ENCODE data around the gene CRHR1.

The CRHR1 gene

DNA sequence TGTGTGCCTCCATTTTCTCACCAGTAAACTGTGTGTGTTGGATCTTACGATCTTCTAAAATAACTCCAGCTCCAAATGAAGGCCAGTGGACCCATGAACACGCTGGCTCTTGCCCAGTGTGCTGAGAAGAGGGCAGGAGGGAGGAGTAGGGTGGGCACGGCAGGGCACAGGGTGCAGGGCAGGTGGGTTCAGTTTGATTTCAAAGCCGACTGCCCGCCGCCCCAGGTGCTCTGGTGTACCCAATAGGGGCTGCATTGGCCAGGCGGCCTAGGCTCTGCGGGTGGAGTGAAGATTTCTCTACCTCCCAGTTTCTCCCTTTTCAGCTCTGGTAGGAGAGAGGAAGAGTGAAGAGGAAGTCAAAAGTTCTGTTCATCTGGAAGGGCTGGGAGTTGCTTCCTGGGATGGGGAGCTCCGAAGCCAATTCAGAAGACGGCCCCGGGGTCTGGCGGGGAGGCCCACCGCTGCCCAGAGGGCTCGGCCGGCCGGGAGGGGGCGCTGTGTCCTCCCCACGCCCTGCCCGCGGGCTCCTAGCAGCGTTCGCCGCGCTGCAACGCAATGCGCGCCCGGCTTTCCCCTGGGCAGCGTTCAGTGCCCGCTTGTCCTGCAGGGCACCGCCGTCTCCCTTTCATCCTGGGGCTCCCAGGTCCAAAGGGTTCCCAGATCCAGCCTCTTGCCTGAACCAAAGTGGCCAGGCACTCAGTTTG, 1.1 kb upstream of the CRHR1 start:
- no peak for FAIRE-seq
- no peak for TF ChIP-seq POLR2A (IDR thresholded peaks at IDR 0.05; ENCODE audit: low read depth, low read length)
- no peak for TF ChIP-seq TAF1 (IDR thresholded peaks at IDR 0.05; ENCODE audit: borderline replicate concordance, low read depth, low read length)
- TF ChIP-seq POLR2AphosphoS5 (IDR thresholded peaks at IDR 0.05; ENCODE audit: low read depth, low read length), result no peak
- no peak for DNase-seq (ENCODE audit: insufficient read length)

DNA sequence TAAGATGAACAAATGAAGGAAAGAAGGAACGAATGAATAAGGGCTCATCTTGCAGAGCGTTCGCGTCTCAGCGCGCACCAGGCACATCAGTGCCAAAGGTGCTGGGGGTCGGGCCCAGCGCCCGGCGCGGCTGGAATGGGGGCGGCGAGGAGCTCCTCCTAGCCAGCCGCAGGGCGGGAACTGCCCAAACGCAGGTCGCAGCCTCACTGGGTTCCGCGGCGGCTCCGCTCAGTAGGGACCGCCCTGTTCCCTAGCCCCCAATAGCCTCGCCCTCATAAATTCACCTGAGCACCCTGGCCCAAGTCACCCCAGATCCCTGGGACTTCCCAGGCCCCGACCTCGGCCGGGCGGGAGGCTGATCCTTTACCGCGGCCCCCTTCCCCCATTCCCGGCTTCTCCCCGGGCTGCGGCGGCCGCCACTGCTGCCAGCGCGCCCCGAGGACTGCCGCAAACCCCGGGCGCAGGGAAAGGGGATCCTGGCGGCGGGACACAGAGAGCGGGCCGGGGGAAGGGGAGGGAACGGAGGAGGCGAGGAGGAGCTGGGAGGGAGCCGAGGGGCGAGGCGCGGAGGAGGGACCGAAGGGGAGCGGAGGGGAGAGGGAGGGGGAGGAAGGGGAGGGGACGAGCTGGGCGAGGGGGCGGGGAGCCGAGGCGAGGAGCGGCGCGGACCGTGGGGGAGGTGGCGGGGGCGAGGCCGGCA, 377 bp upstream of the CRHR1 start:
- DNase-seq (ENCODE audit: insufficient read length) (no peak), FAIRE-seq (no peak)
- TF ChIP-seq POLR2A (IDR thresholded peaks at IDR 0.05; ENCODE audit: low read depth, low read length), result no peak
- TF ChIP-seq POLR2AphosphoS5 (IDR thresholded peaks at IDR 0.05; ENCODE audit: low read depth, low read length), result no peak
- TF ChIP-seq TAF1 (IDR thresholded peaks at IDR 0.05; ENCODE audit: borderline replicate concordance, low read depth, low read length), result no peak

DNA sequence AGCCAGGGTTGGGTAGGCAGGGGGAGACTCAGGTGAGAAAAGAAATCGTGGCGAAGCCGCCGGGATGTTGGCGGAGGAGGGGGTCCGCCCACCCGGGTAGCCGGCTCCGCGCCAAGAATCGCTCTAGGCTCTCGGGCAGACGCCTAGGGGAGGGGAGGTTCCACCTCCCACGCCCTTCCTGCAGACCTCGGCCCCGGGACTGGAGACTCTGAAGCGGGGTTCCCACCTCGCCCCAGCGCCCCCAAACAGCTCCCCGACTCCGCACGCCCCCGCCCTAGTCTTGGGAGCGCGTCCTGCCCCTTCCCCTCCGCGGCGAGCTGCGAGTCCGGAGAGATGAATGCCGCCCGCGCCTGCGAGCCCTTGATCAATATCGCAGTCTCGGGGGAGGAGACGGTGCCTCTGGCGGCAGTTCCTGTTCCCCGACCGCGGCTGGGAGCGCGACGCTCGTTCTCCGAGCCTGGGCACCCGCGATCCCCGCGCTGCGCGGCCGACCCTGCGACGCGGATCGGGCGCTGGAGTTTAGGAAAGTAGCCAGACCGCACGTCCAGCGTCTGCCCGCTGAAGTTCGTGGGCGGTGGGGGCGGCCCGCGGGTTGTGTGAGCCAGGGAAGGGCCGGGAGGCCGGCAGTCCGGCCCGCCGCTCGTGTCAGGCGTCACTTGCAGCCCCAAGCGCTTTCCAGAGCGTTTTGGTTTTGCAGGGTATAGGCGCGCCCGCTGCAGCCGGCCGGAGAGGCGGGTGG, 790 bp downstream of the CRHR1 start:
- no peak for TF ChIP-seq POLR2AphosphoS5 (IDR thresholded peaks at IDR 0.05; ENCODE audit: low read depth, low read length)
- TF ChIP-seq POLR2A (IDR thresholded peaks at IDR 0.05; ENCODE audit: low read depth, low read length), result no peak
- no peak for TF ChIP-seq TAF1 (IDR thresholded peaks at IDR 0.05; ENCODE audit: borderline replicate concordance, low read depth, low read length)
- no peak for FAIRE-seq
- DNase-seq (ENCODE audit: insufficient read length), result peak; percentile 52

DNA sequence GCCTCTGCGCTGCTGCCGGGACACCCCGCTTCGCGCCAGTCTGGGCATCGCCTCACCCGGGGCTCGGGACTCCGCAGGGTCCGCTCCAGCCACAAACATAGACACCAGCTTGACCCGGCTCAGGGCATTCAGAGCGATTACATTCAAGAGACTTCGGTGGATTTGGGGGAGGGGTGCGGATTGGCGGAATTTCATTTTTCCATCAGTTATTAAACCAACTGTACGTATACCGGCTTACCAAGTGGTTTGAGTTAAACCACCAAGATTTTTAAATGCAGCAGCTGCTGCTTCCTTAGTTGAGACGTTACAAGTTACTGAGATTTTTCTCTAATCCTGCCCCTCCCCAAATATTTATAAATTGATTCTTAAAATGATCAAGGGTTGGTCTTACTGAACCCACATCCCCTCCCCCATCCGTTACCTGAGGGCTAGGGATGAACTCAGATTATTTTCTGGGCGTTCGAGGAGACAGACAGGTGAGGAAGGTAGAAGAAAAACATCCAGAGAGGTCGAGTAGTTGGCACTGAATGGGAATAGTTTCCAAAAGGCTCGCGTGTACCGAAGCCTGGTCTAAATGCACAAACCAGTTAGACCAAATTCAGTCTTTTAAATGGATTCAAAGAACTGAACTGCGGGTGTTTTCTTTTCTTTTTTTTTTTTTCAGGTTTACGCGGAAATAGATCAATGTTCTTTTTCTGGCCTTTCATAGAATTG, 1.5 kb downstream of the CRHR1 start:
- no peak for DNase-seq (ENCODE audit: insufficient read length)
- TF ChIP-seq POLR2A (IDR thresholded peaks at IDR 0.05; ENCODE audit: low read depth, low read length), result no peak
- no peak for TF ChIP-seq TAF1 (IDR thresholded peaks at IDR 0.05; ENCODE audit: borderline replicate concordance, low read depth, low read length)
- no peak for TF ChIP-seq POLR2AphosphoS5 (IDR thresholded peaks at IDR 0.05; ENCODE audit: low read depth, low read length)
- no peak for FAIRE-seq

DNA sequence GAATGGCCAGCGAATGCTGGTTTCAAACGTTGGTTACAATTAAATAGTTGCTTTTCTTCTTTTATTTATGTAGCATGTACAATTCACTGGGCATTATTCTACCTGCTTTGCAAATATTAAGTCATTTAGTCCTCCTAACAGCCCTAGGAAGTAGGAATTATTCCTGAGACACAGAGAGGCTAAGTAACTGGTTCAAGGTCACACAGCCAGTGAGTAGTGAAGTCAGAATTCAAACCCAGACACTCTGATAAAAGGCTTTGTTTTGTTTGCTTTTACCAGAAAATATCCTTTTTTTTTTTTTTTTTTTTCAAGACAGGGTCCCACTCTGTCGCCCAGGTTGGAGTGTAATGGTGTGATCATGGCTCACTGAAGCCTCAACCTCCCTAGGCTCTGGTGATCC, 2.2 kb downstream of the CRHR1 start:
- no peak for FAIRE-seq
- no peak for DNase-seq (ENCODE audit: insufficient read length)
- TF ChIP-seq POLR2A (IDR thresholded peaks at IDR 0.05; ENCODE audit: low read depth, low read length) (no peak), TAF1 (IDR thresholded peaks at IDR 0.05; ENCODE audit: borderline replicate concordance, low read depth, low read length) (no peak), POLR2AphosphoS5 (IDR thresholded peaks at IDR 0.05; ENCODE audit: low read depth, low read length) (no peak)

DNA sequence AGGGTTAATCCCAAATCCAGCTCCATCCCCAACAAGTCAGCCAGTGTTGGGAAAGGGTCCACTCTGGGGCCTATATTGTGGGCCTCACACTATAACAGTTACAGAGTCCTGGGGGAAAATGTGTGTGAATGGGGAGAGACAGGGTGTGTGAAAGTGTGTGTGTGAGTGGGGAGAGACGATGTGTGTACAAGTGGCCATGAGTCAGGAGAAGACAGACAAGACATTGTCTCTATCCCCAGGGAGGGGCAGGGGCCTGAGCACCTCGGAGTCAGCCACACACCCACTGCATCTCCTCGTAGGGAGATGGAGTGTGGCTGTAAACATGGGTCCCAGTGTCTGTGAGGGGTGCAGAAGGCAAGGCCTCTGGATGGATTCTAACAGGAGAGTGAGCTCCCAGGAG, 2.9 kb downstream of the CRHR1 start:
- DNase-seq (ENCODE audit: insufficient read length), result no peak
- no peak for FAIRE-seq
- TF ChIP-seq TAF1 (IDR thresholded peaks at IDR 0.05; ENCODE audit: borderline replicate concordance, low read depth, low read length), result no peak
- TF ChIP-seq POLR2AphosphoS5 (IDR thresholded peaks at IDR 0.05; ENCODE audit: low read depth, low read length), result no peak
- TF ChIP-seq POLR2A (IDR thresholded peaks at IDR 0.05; ENCODE audit: low read depth, low read length), result no peak

DNA sequence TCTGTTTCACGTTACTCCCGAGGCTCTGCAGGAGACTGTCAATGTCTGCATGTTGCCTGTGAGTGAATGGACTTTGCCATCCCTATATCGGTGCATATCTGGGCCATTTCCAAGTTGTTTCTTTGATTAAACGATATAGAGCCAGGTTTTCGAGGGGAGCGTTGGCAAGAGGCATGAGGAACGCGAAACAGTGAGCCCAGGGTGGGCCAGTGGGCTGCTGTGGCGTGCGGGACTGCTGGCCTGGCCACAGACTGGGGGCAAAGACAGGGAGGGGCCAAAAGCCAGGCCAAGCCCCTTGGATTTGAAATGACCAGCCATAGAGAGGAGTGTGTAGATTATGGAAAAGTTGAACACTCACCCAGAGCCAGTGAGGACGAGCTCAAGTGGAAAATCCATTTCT, 3.5 kb downstream of the CRHR1 start:
- DNase-seq (ENCODE audit: insufficient read length) (no peak), FAIRE-seq (no peak)
- TF ChIP-seq TAF1 (IDR thresholded peaks at IDR 0.05; ENCODE audit: borderline replicate concordance, low read depth, low read length) (no peak), POLR2AphosphoS5 (IDR thresholded peaks at IDR 0.05; ENCODE audit: low read depth, low read length) (no peak), POLR2A (IDR thresholded peaks at IDR 0.05; ENCODE audit: low read depth, low read length) (no peak)

DNA sequence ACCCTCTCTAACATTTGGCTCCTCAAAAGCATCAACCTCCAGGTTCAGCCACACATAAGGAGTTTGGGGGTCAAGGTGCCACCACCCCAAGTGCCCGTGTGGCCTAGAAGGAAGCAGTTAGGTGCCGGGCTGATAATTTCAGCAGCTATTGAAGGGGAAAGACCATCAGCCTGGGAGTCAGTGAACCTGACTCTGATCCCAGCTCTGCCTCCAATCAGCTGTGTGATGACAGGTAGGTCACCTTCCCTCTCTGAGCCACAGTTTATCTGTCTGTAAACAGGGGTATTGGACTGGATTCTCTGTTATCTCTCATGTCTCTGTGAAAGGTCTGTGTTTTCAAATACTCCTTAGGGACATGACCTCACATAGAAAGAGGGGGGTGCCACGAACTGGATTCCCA, 3.9 kb downstream of the CRHR1 start:
- TF ChIP-seq POLR2AphosphoS5 (IDR thresholded peaks at IDR 0.05; ENCODE audit: low read depth, low read length) (no peak), TAF1 (IDR thresholded peaks at IDR 0.05; ENCODE audit: borderline replicate concordance, low read depth, low read length) (no peak), POLR2A (IDR thresholded peaks at IDR 0.05; ENCODE audit: low read depth, low read length) (no peak)
- FAIRE-seq (no peak), DNase-seq (ENCODE audit: insufficient read length) (no peak)

DNA sequence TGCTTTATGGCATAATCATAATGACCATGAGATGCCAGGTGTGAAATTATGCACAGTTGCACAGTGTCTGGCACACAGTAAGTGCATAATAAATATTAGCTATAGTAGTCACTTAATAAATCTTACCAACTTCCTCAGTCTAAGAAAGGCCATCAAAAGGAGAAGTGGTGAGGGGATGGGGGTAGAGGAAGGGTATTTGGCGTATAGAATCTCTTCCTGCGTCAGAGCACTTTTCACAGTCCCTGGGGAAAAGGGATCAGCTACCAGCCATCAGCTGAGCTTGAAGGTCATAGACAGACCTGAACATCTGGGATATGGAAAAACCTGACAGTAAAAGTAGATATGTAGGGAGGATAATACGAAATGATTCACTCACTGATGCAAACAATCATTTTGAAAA, 5.8 kb downstream of the CRHR1 start:
- FAIRE-seq (no peak), DNase-seq (ENCODE audit: insufficient read length) (no peak)
- no peak for TF ChIP-seq POLR2AphosphoS5 (IDR thresholded peaks at IDR 0.05; ENCODE audit: low read depth, low read length)

DNA sequence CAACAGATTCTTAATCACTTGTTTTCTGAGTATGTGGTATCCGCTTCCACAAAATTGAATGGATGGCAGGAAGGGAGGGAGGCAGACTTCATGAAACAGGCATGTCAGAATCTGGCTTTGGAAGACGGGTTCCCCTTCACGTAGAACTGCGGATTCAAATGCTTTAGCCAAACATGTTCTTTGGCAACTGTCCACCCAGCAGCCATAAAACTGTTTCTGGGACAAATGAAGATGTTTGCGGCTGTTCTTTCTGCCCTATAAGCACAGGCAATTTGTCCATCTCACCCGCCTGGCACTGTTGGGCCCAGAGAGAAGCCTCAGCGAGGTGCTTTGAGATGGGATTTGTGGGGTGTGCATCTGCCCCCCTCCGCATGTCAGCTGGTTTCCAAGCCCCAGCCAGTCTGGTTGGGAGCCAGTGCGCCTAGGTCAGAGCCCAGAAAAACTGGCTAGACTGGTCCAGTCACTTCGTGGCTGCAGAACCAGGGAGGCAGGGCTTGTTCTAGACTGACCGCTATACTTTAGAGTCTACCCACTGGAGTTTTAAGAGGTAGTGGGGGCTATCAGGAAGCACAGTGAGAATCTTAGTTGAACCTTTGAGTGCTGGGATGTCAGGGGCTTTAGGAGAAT, 6.3 kb downstream of the CRHR1 start:
- FAIRE-seq (no peak), DNase-seq (ENCODE audit: insufficient read length) (no peak)
- no peak for TF ChIP-seq TAF1 (IDR thresholded peaks at IDR 0.05; ENCODE audit: borderline replicate concordance, low read depth, low read length)
- TF ChIP-seq POLR2AphosphoS5 (IDR thresholded peaks at IDR 0.05; ENCODE audit: low read depth, low read length), result no peak
- no peak for TF ChIP-seq POLR2A (IDR thresholded peaks at IDR 0.05; ENCODE audit: low read depth, low read length)

DNA sequence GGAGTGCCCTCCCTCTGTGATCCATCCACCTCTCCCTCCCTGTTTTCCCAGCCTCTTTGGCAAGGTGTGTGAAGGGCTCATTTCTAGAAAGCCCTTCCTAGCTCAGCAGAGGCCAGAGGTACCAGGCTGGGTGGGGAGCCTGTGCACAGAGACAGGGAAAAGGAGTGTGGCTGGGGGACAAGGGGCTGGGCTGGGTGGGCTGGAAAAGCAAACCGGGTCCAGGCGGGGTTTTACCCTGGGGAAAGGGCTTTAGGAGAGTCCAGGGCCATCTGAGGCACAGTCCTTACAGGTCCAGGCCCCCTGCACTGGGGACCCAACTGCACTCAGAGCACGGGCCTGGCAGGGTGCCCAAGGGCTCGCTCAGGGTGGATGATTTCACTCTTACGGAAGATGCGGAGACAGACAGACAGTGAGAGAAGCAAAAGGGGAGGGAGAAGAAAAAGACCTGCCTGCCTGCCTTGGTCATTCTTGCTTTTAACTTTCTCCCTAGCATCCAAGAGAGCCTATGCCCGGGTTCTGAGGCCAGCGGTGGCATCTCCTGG, 7.0 kb downstream of the CRHR1 start:
- no peak for FAIRE-seq
- no peak for DNase-seq (ENCODE audit: insufficient read length)
- no peak for TF ChIP-seq POLR2AphosphoS5 (IDR thresholded peaks at IDR 0.05; ENCODE audit: low read depth, low read length)
- TF ChIP-seq POLR2A (IDR thresholded peaks at IDR 0.05; ENCODE audit: low read depth, low read length), result no peak
- no peak for TF ChIP-seq TAF1 (IDR thresholded peaks at IDR 0.05; ENCODE audit: borderline replicate concordance, low read depth, low read length)

All from GM12892 (cell line).